HS-27A (cell line): ENCODE measurements around the gene AP1S3.
"Not testable (repeated sequence)": the region's sequence is repeated elsewhere in the genome, so short reads cannot be mapped to it uniquely, and the experiment has no call there.

Experiments
- DNase-seq: peaks from one replicate; pipeline ENCODE4 v3.0.0-alpha.2; 2012; ENCODE audit warnings: low read depth, missing footprints

Gene AP1S3

GRCh38 chr2:223853425-223853837, 16.0 kb upstream of the AP1S3 start:
- no peak for DNase-seq

- no peak for DNase-seq
Measured at GRCh38 chr2:223852281-223852795, 15.0 kb upstream of the AP1S3 start.

DNA sequence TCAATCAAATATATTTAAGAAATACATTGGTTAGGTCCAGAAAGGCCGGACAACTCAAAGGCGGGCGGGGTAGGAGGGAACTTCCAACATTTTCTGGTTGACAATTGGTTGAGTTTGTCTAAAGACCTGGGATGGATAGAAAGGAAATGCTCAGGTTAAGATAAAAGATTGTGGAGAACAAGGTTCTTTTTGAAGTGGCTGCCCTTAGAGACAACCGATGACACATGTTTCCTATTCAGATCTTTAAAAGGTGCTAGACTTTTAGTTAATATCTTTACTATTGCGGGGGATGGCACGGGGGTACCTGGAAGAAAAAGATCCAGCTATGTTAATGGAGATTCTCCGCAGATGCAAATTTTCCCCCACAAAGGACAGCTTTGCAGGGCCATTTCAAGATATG, 10.0 kb upstream of the AP1S3 start:
- no peak for DNase-seq

- peak; percentile 33 for DNase-seq
Measured at GRCh38 chr2:223846515-223846914, 9.1 kb upstream of the AP1S3 start.

DNA sequence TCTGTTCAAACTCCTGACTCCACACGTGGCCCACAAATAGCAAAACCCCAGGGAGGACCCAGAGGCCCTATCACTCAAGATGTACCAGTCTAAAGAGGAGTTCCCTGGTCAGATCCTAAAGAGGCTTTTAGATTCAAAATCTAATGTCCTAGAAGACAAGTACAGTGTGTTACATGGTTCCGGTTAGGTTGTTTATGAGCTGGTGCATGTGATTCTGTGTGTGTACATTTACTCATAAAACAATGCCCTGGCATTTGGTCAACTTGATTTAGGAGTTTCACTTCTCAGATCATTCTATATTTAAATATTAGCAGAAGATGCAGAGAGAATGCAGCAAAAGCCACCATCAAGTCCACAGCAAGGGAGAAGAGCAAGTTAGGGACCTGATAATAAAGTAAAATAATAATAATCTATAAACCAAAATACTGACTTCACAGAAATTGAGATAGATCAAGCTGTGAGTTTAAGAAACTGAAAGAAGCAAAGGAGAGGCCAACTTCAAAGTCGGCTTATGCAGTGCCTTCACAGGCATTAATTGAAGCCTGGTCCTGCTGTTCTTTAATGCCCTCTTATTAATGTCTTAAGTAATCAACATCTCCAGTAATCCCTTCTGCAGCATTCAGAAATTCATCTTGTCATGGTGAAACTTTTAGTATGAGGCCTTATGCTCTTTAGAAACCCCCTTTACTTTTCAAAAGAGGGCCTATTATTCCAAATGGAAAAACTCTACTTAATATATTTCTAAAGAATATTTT, 4.2 kb upstream of the AP1S3 start:
- no peak for DNase-seq

DNA sequence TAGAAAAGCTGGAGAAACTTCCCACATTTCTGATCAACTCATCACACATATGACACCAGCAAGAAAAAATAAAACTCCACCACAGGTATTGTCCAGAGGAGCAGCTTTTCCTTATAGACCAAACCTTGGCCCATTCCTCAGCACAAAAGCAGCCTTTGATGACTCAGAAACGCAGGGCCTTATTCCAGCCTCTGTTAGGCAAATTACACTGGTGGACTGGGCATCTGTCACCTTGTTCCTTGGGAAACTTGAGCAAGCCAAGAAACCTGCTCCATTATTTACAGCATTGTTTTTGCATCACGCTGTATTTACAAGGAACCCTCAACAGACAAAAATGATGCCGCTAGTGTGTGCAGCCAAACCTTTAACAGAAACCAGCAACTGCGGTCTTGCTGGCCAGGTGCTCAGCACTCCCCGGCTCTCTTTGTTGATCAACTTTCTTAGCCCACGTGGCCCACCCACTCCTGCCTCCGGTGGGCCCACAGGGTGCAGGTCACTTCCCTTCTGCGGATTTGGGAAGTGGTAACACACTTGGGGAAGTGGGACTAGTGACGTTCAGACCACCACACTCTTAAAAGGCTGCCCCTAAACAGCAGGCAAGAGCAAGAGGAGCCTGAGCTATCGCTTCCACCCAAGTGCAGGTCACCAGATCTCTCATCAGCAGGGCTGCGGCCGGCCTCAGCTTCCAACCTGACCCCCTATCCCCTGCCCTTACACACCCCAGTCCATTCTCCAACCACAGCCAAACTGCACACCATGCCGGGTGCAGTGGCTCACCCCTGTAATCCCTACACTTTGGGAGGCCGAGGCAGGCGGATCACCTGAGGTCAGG, 1.5 kb downstream of the AP1S3 start:
- DNase-seq = no peak

DNA sequence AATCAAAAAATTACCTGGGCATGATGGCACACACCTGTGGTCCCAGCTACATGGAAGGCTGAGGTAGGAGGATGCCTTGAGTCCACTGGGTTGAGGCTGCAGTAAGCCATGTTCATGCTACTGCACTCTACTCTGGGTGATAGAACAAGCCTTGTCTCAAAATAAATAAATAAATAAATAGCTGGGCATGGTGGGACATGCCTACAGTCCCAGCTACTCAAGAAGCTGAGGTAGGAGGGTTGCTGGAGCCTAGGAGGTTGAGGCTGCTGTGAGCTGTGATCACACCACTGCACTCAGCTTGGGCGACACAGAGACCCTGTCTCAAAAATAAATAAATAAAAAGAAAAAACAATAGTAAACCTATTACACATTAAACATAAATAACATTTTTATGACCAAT, 3.0 kb downstream of the AP1S3 start:
- DNase-seq = no peak

DNA sequence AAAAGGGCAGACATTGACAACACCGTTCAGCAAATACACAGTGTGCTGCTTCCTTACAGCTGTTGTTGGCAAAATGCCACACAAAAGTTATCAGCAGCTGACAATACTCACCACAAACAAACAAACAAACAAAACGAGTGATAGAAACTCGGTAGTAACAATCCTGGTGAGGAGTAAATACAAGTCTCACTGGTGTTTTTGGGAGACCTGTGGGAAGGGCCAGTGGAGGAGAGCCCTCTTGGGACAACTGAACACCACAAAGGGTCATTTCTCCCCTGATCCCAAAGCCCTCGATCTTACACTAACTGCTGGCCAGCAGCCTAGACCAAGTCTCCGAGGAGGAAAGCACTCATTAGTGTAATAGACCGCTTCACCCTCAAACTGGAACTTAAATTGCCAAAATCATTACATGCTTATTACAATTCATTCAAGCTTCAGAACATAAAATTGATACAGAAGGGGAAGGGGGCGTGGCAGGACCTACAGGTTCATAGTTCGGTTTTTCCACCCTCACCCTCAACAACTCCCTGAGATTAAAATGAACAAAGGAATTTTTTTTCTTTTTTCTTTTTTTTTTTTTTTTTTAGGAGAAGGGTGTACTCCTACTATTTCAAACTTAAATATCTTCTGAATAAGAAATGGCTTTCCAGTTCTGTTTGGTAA, 5.0 kb downstream of the AP1S3 start:
- no peak for DNase-seq

- DNase-seq = no peak
Measured at GRCh38 chr2:223829128-223829527, 8.3 kb downstream of the AP1S3 start.

DNA sequence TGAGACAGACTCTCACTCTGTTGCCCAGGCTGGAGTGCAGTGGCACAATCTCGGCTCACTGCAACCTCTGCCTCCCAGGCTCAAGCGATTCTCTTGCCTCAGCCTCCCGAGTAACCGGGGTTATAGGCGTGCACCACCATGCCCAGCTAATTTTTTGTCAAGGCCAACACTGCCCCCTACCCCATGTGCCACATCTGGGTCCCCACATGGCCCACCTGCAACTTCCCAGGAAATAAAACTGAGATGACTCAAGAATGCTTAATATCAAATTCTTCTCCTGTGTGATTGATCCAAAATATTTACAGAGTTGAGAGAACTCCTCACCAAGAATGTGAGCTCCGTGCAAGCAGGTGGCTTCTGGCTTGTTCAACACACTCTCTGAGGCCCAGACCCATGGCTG, 9.1 kb downstream of the AP1S3 start:
- no peak for DNase-seq

DNA sequence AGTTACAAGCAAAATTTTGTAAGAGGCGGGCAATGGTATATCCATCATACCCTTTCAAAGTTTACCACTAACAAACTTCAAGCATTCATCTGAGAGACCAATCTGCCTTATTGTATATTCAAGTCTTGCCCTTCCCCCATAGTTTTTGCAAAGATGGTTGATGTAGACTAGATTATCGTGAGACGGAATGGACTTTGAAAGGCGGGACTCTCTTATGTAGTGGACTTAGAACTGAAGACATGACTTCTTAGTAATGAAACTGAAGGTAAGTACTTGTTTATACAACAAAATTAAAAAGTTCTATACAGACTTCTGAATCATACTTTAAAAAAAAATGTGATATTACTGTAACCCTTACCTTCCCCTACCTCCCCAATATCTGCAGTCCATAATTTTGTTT, 10.4 kb downstream of the AP1S3 start:
- no peak for DNase-seq

GRCh38 chr2:223824301-223824700, 13.1 kb downstream of the AP1S3 start:
- DNase-seq = no peak

- DNase-seq = no peak
Measured at GRCh38 chr2:223822818-223823217, 14.6 kb downstream of the AP1S3 start.

DNA sequence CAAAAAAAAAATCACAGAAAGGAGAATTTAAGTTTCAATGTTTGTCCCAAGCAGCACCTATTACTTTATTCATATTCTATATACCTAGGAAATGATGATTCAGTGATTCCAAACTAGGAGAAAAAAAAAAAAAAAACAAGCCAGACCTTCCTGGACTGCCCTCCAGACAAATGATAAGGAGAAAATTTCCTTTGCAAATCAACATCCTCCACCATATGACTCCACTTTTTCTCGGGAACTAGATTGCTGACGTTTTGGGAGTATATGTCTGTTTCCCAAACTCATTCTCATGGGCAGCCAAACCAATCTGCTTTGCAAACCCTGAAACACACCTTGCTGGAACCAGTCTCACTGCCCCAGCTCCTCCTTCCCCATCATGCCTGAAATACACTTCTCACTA, 16.8 kb downstream of the AP1S3 start:
- DNase-seq = no peak

- DNase-seq = no peak
Measured at GRCh38 chr2:223819891-223820290, 17.5 kb downstream of the AP1S3 start.

GRCh38 chr2:223815884-223816570, 21.4 kb downstream of the AP1S3 start:
- no peak for DNase-seq

DNA sequence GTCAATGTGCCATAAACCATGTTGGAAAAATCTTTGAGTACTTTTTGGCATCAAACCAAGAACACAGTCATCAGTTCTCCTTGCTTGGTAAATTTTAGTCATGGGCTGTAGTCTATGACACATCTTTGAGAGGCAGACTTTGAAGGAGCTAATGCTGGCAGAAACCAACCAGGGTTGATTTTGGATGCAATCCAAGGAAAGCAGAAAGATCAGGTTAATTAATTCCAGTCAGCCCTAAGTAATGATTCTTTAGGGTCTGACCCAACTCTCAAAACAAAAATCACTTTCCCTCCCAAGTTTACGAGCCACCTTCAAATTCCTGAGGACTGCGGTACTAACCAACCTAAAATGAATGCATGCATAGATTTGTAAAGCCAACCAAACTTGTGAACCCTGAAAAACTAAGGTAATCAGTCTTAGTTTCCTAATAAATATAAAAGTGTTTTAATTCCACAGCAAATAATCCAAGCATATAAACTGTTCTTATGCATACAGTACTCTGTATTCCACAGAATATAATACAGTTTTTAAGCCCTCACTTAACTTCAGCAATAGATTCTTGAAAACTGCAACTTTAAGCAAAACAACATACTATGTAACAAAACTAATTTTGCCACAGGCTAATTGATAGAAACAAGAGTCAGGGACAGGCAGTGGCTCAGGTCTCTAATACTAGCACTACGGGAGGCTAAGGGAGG, 22.0 kb downstream of the AP1S3 start:
- peak; percentile 42 for DNase-seq

- not testable (repeated sequence) for DNase-seq
Measured at GRCh38 chr2:223814764-223815163, 22.6 kb downstream of the AP1S3 start.

- no peak for DNase-seq
Measured at GRCh38 chr2:223813329-223813728, 24.1 kb downstream of the AP1S3 start.

DNA sequence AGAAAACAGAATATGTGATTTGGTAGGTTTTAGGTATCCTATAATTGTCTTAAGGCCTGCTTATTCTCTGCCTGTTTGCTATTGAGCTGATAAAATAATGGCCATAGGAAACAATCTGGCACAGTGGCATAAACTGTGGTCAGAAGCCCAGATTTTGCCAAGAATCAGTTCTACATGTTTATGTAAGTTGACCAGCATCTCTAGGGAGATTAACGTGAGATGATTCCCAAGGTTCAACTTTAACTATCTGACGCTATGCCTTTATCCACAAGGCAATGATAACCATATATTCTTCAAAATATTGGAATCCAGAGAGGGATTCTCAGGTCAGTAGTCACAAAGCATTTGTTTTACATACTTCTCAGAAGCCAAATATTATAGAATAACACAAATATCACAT, 25.6 kb downstream of the AP1S3 start:
- DNase-seq = no peak

DNA sequence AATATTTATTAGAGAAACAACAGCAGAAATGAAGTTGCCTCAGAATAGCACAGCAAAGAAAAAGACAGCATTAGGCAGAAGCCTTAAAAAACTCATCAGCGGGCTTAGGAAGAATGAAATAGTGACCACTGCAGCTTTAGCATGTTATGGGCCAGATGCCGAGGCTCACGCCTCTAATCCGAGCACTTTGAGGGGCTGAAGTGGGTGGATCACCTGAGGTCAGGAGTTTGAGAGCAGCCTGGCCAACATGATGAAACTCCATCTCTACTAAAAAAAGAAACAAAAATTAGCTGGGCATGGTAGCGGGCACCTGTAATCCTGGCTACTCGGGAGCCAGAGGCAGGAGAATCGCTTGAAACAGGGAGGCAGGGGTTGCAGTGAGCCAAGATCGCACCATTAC, 32.4 kb downstream of the AP1S3 start:
- DNase-seq = no peak
